BJ (cell line): ENCODE data around the gene CACNA2D2. TPM values are rescaled to one million over a fixed set of nuclear protein-coding genes. Genes with fewer than 3 reads are reported as not detected.

ENCODE experiments used
- CTCF ChIA-PET: fragments of 350-600 bp; formaldehyde crosslinking; extraction: SDS; loops from one replicate; lab custom pipeline; 2021; ENCODE audit warnings: antibody characterized with exemption, inconsistent platforms; lab: Yijun Ruan, JAX
- POLR2A ChIA-PET: fragments of 300-600 bp; sonication (Branson Sonifier 250); formaldehyde crosslinking; extraction: SDS; loops from one replicate; lab custom pipeline; 2021; ENCODE audit warnings: antibody characterized with exemption; lab: Charles Lee
- DNase-seq: peaks from one replicate; pipeline ENCODE4 v3.0.0-alpha.2; 2011; ENCODE audit warnings: low read depth
- H3K27me3 ChIP-seq: 2 replicates; pipeline ENCODE4 v1.6.0; 2011; ENCODE audit warnings: low read length; ENCODE audit not compliant: control insufficient read depth, insufficient read depth
- H3K36me3 ChIP-seq: 2 replicates; pipeline ENCODE4 v1.5.1; 2011; ENCODE audit warnings: low read length; ENCODE audit not compliant: control insufficient read depth, insufficient read depth
- H3K4me3 ChIP-seq: 2 replicates; pipeline ENCODE4 v1.5.1; 2011; ENCODE audit warnings: low read depth, mild to moderate bottlenecking, control low read depth, low read length
- polyA plus RNA-seq: library from polyadenylated mRNA; depleted of rRNA; stranded (reverse); fragments of >200 nt; gene quantifications from 2 replicates; pipeline ENCODE4 v1.2.3, GENCODE V29; 2011
- TF ChIP-seq, protein P1 (sequence below): IDR thresholded peaks from 2 replicates; pipeline ENCODE4 v1.5.1; 2011; ENCODE audit warnings: low read depth, mild to moderate bottlenecking, control low read depth, inconsistent platforms, low read length, moderate library complexity; ENCODE audit not compliant: insufficient read depth

Gene CACNA2D2
- polyA plus RNA-seq, 1 experiment = 0.11 TPM

DNA sequence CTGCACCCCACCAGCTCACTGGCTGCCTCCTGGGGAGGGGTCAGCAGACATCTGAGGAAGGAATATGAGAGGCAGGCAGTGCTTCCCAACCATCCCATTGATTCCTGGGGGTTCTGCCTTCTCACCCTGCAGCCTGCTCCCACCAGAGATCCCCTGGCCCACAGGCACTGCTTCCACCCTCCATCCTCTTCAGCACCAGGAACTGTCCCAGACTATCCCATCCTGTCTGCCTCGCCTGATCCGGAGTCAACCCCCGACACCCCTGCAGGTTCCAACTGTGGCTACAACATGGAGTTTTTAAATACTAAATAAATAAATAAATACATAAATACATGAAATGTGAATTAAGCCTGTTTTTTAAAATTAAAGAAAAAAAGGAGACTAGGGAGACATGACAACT, 43.6 kb downstream of the CACNA2D2 start:
- H3K36me3 ChIP-seq = no peaks in the 10 kb centered on the region
- ChIA-PET CTCF (no interaction called here), POLR2A (no interaction called here)
- H3K27me3 ChIP-seq = peaks cover 9% of the 10 kb centered on the region
- TF ChIP-seq, protein P1, sequence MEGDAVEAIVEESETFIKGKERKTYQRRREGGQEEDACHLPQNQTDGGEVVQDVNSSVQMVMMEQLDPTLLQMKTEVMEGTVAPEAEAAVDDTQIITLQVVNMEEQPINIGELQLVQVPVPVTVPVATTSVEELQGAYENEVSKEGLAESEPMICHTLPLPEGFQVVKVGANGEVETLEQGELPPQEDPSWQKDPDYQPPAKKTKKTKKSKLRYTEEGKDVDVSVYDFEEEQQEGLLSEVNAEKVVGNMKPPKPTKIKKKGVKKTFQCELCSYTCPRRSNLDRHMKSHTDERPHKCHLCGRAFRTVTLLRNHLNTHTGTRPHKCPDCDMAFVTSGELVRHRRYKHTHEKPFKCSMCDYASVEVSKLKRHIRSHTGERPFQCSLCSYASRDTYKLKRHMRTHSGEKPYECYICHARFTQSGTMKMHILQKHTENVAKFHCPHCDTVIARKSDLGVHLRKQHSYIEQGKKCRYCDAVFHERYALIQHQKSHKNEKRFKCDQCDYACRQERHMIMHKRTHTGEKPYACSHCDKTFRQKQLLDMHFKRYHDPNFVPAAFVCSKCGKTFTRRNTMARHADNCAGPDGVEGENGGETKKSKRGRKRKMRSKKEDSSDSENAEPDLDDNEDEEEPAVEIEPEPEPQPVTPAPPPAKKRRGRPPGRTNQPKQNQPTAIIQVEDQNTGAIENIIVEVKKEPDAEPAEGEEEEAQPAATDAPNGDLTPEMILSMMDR = no peak
- no peak for DNase-seq
- no peak overlapping the region for H3K4me3 ChIP-seq

DNA sequence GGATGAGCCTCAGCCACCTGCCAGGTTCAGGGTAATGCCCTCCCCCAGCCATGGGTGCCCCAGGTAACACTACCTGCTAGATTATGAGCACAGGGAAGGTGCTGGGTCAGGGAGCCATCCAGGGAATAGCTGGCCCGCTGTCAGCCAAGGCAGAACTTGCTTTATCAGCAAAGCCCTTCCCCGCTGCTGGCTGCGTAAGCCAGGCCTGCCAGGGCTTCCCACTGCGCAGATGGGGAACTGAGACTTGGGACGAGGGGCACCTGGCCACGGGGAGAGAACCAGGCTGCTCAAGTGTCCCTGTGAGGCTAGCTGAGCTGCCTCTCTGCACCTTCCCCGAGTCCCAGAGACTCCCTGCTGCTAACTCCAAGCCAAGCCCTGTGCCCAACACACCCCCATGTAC, 45.4 kb downstream of the CACNA2D2 start:
- Histone ChIP-seq H3K4me3 (no peak overlapping the region), H3K36me3 (no peaks in the 10 kb centered on the region), H3K27me3 (peaks cover 10% of the 10 kb centered on the region)
- ChIA-PET POLR2A (no interaction called here), CTCF (interaction anchor here (0.6 kb wide), 1 partner anchor 93 kb away, joined by 3 read pairs; no protein-coding TSS in a partner anchor)
- TF ChIP-seq, protein P1 = no peak
- no peak for DNase-seq

DNA sequence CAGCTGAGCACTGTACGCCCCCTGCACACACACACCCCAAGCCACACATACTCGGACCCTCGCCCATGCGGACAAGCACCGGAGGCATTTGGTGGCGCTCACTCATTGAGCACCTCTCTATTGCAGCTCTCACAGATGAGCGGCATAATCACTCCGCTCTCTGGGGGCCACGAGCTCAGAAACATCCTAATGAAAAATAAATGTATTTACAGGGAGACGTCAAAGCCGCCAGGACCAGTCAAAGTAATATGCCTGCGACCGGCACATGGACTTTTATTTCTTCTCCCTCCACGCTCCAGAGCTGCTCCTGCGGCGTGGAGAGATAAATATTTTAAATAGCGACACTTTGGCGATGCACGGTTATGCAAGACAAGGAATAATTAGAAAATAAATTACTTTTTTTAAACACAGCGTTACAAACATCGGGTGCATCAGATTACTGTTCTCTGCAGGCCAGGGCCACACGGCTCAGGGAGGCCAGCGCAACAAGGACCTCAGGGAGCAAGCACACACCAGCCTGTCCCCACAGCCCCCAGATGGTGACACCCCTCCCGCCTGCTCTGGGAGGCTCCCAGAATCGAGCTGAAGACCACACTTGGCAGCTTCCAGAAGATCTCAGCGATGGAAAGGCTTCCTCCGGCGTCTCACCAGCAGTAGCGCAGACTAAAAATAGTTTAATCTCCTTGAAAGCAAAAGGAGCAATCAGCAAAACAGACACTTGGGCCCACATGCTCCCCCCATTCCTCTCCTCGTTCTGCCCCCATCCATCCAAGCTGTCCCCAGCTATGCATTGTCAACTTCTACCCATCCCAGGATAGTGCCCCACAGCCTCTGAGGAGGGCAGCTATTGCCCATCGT, 48.0 kb downstream of the CACNA2D2 start:
- no peaks in the 10 kb centered on the region for H3K36me3 ChIP-seq
- peaks cover 7% of the 10 kb centered on the region for H3K27me3 ChIP-seq
- no peak overlapping the region for H3K4me3 ChIP-seq
- DNase-seq = no peak
- ChIA-PET CTCF (interaction anchor here (1.2 kb wide), 1 partner anchor 19 kb away, joined by 3 read pairs; no protein-coding TSS in a partner anchor), POLR2A (no interaction called here)
- TF ChIP-seq, protein P1 = no peak

DNA sequence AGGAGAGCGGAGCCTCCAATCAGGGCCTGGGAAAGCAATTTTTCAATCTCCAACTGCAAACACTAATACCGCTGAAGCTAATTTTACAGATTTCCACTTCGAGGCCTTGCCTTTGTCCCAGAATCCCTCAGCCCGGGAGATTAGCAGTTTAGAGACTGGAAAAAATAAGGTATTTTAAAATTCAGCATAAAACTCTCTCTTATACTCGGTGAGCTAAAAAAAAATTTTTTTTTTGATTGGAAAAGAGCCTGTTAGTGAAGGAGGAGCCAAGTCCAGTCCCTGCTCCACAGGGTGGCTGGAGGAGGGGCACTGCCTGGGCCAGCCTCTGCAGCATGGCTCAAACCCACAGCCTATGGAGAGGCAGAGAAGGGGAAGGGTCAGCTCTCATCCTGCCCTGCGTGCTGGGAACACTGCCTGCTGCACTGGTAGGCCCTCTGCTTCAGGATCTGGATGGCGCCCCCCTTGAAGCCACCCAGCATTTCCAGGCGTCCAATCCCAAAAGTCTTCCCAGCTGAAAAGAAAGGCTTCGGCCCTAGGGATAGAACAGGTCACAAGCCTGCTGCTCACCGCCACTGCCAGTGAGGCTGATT, 48.9 kb downstream of the CACNA2D2 start:
- CTCF ChIA-PET = interaction anchor here (0.8 kb wide), 1 partner anchor 41 kb away, joined by 3 read pairs; no protein-coding TSS in a partner anchor
- no peak overlapping the region for H3K4me3 ChIP-seq
- peaks cover 6% of the 10 kb centered on the region for H3K27me3 ChIP-seq
- POLR2A ChIA-PET = no interaction called here
- no peaks in the 10 kb centered on the region for H3K36me3 ChIP-seq
- TF ChIP-seq, protein P1 = no peak
- no peak for DNase-seq

DNA sequence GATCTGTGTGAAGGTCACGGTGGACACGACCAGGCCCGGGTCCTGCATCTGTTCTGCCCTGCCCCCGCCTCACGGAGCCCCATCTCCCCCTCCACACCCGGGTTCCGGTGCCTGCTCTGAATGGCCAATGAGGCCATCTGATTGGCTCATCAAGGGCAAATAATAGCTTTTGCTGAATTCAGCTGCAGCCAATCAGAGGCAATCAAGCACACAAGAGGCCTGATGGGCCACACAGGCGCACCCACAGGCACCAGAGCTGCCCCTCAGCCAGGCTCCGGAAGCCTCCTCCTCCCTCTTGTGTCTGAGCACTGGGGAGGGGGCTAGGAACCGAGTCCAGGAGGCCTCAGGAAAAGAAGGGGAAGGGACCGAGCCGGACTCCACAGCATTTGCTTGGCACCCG, 49.5 kb downstream of the CACNA2D2 start:
- Histone ChIP-seq H3K4me3 (no peak overlapping the region), H3K27me3 (peaks cover 6% of the 10 kb centered on the region), H3K36me3 (no peaks in the 10 kb centered on the region)
- TF ChIP-seq, protein P1 = no peak
- ChIA-PET CTCF (interaction anchor here (0.8 kb wide), 1 partner anchor 42 kb away, joined by 3 read pairs; no protein-coding TSS in a partner anchor), POLR2A (no interaction called here)
- no peak for DNase-seq
